Erythroblast (primary cell): ENCODE results near the gene GRIK4.

Experiments
- GATA1 ChIP-seq: IDR thresholded peaks from 2 replicates; pipeline ENCODE4 v1.6.1; 2011; ENCODE audit warnings: low read depth, mild to moderate bottlenecking, control low read depth, low read length, moderate library complexity
- POLR2A ChIP-seq: IDR thresholded peaks from 2 replicates; pipeline ENCODE4 v1.6.1; 2011; ENCODE audit warnings: mild to moderate bottlenecking, low read length

GRCh38 chr11:120550007-120550406 lies 38.5 kb downstream of the GRIK4 start:
- TF ChIP-seq POLR2A (no peak), GATA1 (no peak)
